GM04504 (cell line): ENCODE results near the gene KRTAP2-2.
"Not testable (repeated sequence)": the region's sequence is repeated elsewhere in the genome, so short reads cannot be mapped to it uniquely, and the experiment has no call there.

Source experiments
- DNase-seq: peaks from one replicate; pipeline ENCODE4 v3.0.0-alpha.2; 2012; ENCODE audit warnings: low read depth

The KRTAP2-2 gene

DNA sequence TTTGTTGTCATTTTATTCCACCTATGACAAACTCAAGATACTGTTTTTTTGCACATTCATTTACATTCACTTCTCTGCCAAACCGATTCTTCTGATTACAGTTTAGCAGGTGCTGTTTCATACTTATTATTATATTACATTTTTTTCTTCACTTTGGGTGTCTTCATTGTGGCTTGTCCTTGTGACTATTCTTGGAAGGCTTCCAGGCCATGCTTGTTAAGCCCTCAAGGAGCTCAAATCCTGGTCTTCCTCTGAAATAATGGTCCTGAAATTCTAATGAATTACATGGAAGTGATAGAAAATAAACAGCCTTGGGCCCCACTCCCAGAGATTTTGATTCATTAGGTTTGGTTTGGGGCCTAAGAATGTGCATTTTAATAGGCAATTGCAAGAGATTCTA, 9.3 kb upstream of the KRTAP2-2 start:
- DNase-seq: no peak

GRCh38 chr17:41063449-41063848, 8.4 kb upstream of the KRTAP2-2 start:
- DNase-seq: no peak

GRCh38 chr17:41061964-41062363, 6.9 kb upstream of the KRTAP2-2 start:
- DNase-seq: peak; percentile 93

- DNase-seq: peak; percentile 86
These were observed 5.1 kb upstream of the KRTAP2-2 start, which contains the start of gene KRTAP2-3 for GRCh38 chr17:41060052-41060604. KRTAP2-3 (minus strand) TSS chr17:41060114; CDS start chr17:41060050, 64 bp downstream.

- DNase-seq: peak; percentile 89
These were observed 4.4 kb upstream of the KRTAP2-2 start for GRCh38 chr17:41059276-41060051.

DNA sequence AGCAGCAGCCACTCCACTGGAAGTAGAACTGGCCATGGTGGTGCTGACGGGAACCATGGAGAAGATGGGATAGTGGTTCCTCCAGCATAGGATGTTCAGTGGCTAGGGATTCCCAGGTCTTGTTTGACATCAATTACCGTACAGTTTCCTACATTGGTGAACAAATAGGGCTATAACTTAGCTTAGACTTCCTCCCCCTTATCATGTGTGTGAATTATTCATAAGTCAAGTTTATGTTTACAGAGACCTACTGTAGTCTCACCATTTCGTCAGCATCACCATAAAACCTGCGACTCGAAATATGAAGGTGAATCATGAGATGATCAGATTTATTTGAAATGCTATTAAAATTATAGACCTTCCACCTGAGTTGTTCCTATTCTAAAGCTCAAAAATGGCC, 3.7 kb upstream of the KRTAP2-2 start:
- DNase-seq: no peak

DNA sequence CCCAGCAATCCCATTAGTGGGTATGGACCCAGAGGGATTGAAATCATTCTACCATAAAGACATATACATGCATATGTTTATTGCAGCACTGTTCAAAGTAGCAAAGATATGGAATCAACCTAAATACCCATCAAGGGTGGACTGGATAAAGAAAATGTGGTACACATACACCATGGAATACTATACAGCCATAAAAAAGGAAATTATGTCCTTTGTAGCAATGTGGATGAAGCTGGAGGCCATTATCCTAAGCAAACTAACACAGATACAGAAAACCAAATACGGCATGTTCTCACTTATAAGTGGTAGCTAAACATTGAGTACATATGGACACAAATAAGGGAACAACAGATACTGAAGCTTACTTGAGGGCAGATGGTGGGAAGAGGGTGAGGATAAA, 2.5 kb upstream of the KRTAP2-2 start:
- DNase-seq: no peak

DNA sequence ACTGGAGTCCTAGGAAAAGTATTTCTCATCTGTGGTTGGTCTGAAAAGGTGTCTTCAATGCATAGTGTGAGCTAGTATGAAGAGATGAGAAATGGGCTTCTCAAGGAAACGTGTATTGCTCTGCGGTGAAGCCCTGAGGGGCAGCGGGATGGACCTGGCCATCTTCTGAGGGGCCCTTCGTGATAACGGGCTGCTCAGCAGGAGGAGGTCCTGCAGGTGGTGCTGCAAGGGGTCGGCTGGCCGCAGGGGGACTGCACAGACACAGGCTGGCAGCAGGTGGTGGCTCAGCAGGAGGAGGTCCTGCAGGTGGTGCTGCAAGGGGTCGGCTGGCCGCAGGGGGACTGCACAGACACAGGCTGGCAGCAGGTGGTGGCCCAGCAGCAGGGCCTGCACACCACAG, 474 bp downstream of the KRTAP2-2 start:
- DNase-seq: not testable (repeated sequence)

DNA sequence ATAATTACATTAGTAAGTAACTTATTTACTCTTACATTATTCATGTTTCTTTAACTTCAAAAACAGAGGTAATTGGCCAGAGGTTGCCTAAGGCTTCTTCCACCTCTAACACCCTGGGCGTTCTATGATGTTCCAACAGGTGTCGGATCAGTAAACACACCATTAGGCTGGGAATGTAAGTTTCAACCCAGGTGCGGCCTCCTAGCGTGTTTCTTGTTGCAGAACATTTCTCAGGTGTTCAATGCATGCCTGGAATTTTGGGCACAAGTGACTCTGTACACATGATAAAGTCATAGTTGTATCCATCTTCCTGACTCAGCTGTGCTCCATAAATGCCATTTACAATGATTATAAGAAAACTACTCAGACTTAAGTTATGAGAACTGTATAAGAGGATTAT, 1.0 kb downstream of the KRTAP2-2 start:
- no peak for DNase-seq

GRCh38 chr17:41052566-41052965, 2.5 kb downstream of the KRTAP2-2 start:
- DNase-seq: no peak

GRCh38 chr17:41049110-41049509, 5.9 kb downstream of the KRTAP2-2 start:
- no peak for DNase-seq

- DNase-seq: no peak
These were observed 6.6 kb downstream of the KRTAP2-2 start for GRCh38 chr17:41048441-41048840.

DNA sequence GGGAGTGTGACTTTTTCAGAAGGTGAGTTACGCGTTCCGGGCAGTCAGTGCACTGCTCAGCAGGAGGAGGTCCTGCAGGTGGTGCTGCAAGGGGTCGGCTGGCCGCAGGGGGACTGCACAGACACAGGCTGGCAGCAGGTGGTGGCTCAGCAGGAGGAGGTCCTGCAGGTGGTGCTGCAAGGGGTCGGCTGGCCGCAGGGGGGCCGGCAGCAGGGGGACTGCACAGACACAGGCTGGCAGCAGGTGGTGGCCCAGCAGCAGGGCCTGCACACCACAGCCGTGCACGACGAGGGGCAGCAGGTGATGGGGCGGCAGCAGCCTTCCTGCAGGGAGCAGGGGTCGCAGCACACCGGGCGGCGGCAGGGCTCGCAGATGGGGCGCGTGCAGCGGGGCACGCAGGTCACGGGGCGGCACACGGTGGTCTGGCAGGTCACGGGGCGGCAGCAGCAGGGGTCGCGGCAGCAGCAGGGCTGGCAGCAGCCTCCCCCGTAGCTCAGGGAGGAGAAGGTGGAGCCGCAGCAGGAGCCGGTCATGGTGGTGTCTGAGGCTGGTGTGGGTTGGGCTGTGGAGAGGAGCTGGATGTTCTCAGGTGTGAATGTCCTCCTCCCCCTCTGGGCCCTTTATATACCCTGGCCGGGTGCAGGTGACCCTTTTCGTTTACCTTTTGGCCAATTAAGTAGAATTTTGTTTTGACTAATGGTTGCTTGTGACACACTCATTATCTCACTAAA, 8.1 kb downstream of the KRTAP2-2 start, which contains the start of gene KRTAP2-1:
KRTAP2-1 (minus strand) TSS at position 582 of the 731 bp plus-strand sequence; CDS start at position 533, 49 bp downstream.
- not testable (repeated sequence) for DNase-seq

DNA sequence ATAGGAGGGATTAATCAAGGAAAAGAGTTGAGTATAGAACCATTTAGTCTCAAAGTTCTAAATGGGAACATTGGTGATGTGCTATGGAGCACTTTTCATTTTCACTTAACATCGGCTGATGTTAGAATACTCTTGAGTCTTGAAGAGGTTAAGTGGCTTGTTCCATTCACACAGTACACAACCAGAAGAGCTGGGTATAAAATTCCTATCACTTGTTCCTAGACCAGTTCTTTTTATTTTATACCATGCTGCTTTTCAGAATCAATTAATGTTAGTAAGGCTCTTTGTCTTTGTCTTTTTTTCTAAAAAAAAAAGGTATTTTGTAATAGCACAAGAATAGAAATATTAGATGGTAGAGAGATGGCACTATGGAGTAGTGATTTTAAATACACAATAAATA, 12.1 kb downstream of the KRTAP2-2 start:
- DNase-seq: no peak

DNA sequence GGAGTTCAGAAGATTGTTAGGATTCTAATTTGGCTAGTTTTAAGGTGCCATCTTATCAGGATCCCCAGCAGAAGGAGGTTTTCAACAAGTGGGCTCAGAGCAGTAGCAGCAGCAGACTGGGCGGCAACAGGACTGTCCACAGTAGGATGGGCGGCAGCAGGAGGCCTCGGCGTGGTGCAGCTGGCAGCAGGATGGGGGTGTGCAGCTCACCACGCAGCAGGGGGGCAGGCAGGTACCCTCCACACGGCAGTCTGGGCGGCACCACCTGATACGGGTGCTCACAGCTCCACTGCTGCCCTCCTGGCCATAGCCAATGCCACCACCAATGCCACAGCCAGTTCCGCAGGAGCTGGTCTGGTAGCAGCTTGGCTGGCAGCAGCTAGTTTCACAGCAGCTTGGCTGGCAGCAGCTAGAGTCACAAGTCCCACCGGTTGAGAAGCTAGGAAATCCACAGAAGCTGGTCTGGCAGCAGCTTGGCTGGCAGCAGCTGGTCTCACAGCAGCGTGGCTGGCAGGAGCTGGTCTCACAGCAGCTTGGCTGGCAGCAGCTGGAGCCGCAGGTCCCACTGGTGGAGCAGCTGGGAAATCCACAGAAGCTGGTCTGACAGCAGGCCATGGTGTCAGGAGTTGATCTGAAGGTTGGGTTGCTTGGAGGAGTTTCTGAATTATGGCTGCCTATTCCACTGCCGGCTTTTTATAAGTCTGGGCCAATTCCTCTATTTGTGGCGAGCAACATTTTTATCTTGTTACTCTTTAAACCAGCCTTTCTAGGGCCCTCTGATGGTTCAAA, 14.1 kb downstream of the KRTAP2-2 start, which contains the start of gene KRTAP1-1:
KRTAP1-1 (minus strand) TSS at position 668 of the 789 bp plus-strand sequence; CDS start at position 615, 53 bp downstream.
- not testable (repeated sequence) for DNase-seq

- no peak for DNase-seq
These were observed 17.1 kb downstream of the KRTAP2-2 start for GRCh38 chr17:41037853-41038350.

- DNase-seq: not testable (repeated sequence)
These were observed 20.6 kb downstream of the KRTAP2-2 start, which contains the start of gene KRTAP1-3 for GRCh38 chr17:41034346-41034935. KRTAP1-3 (minus strand) TSS chr17:41034874; CDS start chr17:41034821, 53 bp downstream.

- no peak for DNase-seq
These were observed 25.3 kb downstream of the KRTAP2-2 start, which contains the start of gene KRTAP1-4 for GRCh38 chr17:41029633-41030245. KRTAP1-4 (minus strand) TSS chr17:41030195; CDS start chr17:41030078, 117 bp downstream.

DNA sequence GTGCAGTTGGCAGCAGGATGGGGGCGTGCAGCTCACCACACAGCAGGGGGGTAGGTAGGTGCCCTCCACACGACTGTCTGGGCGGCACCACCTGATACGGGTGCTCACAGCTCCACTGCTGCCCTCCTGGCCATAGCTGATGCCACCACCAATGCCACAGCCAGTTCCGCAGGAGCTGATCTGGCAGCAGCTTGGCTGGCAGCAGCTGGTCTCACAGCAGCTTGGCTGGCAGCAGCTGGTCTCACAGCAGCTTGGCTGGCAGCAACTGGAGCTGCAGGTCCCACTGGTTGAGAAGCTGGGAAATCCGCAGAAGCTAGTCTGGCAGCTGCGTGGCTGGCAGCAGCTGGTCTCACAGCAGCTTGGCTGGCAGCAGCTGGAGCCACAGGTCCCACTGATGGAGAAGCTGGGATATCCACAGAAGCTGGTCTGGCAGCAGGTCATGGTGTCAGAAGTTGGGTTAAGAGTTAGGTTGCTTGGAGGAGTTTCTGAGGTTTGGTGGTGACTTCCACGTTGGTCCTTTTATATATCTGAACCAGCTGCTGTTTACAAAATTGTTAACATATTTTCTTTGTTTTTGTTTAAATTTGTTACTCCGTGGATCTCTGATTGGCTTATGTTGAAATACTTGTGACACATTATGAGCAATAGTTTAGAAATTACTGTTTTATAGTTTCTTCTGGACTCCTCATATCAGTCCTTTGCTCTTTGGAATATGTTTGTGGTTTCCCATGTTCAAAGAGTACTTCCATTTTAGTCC, 28.1 kb downstream of the KRTAP2-2 start, which contains the start of gene KRTAP1-5:
KRTAP1-5 (minus strand) TSS at position 494 of the 757 bp plus-strand sequence; CDS start at position 441, 53 bp downstream.
- DNase-seq: peak; percentile 80

- peak; percentile 24 for DNase-seq
These were observed 30.3 kb downstream of the KRTAP2-2 start for GRCh38 chr17:41024697-41025096.
